Activated T-helper 1 cell treated with Interleukin-2 at 50 U/mL for 16 hours (primary cell): ENCODE data around the gene C19orf25.
"Not testable (repeated sequence)": the region's sequence is repeated elsewhere in the genome, so short reads cannot be mapped to it uniquely, and the experiment has no call there.

ENCODE experiments used
- DNase-seq: peaks from one replicate; pipeline ENCODE4 v3.0.0-alpha.2; 2020; ENCODE audit warnings: low read depth

The C19orf25 gene

DNA sequence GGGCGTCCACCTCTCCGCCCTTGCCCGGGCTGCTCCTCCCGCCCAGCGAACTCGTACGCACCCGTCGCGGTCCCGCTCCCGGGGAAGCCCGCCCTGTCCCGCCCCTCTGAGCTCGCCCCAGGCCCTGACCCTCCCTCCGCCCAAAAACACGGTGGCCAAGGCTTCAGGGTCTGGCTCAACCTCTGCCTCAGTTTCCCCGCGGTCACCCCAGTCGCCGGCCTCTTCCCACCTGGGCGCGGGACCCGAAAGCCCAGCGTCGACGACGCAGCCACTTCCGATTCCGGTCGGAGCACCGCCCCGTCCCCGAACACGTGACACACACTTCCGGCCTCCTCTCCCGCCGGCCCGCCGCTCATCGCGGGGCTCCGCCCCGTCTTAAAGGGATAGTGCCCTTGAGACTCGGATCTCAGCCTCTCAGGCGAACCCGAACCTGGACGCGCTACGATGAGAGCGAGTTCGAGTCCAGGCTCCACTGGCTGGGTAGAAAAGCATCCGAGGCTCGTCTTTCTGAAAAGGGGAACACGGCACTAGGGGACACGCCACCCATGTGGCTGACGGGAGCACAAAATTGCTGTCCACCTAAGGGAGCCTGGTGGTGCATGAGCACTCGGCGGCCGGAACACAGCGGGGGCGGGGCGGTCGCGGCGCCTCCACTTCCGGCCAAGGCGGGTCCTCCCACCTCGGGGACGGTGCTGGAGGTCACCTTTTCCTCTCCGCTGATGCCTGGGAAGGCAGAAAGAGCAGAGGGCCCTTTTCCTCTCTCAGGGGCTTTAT is at the start of gene C19orf25:
Gene C19orf25 (minus strand): TSS at position 282 of the 774 bp plus-strand sequence. CDS start 312 bp downstream, outside the sequence.
- DNase-seq = peak; percentile 86

DNA sequence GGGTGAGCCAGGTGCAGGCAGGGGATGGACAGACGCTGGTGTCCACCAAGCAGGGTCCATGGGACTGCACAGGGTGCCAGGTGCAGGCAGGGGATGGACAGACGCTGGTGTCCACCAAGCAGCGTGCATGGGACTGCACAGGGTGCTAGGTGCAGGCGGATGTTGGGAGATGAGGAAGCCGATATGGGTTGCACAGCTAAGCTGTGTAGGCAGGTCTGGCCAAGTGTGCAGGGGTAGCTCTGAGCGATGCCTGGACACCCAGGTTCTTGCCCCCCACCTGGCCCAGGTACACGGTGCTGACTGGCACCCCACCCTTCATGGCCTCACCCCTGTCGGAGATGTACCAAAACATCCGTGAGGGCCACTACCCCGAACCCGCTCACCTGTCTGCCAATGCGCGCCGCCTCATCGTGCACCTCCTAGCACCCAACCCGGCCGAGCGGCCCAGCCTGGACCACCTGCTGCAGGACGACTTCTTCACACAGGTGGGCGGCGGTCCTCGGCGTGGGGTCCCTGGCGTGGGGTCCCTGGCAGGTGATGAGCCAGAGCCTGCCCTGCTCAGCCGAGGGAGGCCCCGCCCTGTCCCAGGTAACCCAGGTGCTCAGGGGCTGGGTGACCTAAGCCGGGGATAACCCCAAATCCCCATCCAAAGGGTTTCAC is 48.8 kb upstream of the C19orf25 start:
- no peak for DNase-seq

DNA sequence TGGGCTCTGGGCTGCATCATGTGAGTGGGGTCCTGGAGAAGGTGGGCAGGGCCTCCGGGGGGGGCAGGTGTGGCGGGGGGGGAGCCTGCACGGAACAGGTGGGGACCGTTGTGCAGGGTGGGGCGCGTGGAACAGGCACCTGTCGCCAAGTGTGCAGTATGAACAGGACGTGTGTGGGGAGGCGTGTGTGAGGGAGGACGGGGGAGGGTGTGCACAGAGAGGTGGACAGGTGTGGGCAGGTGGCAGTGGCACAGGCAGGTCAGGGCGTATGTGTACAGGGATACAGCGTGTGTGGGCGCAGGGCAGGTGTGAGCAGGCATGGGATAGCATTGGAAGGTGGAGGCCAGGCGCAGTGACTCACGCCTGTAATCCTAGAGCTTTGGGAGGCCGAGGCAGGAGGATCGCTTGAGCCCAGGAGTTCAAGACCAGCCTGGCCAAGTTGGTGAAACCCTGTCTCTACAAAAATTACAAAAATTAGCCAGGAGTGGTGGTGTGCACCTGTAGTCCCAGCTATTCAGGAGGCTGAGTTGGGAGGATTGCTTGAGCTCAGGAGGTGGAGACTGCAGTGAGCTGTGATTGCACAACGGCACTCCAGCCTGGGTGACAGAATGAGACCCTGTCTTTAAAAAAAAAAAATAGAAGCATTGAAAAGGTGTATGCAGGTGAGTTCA is 48.1 kb upstream of the C19orf25 start:
- no peak for DNase-seq

DNA sequence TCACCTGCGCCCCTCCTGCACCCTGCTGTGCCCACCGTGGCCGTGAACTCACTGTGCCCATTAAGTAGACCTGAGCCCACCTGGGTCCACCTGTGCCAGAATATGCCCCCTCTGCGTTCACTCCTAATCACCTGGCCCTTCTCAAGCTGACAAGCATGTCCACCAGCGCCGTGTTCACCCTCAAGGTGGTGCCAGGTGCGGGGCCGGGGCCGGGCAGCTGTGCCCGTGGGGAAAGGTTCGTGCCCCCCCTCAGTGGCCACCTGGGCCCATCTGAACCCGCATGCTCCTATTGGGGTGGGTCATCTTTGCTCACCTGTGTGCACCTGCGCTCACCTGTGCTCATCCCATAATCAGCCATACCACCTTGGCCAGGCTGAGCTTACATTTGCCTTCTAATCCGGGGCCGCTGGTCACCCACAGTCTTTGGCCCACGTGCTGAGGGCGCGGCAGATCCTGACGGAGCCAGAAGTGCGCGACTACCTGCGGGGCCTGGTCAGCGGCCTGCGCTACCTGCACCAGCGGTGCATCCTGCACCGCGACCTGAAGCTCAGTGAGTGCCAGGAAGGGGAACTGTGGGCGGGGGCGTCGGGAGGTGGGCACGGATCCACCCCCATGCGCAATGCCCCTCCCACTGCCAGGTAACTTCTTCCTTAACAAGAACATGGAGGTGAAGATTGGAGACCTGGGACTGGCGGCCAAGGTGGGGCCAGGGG is 47.2 kb upstream of the C19orf25 start:
- DNase-seq = no peak

DNA sequence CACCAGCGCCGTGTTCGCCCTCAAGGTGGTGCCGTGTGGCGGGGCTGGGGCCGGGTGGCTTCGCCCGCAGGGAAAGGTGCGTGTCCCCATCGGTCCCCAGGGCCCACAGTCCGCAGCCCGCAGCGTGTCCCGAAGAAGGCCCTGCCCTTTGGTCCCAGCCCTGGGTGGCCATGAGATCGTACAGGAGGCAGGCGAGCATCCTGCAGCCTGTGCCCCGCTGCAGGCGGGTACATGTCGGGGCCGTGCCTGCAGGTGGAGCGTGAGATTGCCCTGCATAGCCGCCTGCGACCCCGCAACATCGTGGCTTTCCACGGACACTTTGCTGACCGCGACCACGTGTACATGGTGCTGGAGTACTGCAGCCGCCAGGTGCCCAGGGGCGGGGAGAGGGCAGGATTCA is 46.3 kb upstream of the C19orf25 start:
- DNase-seq = no peak

DNA sequence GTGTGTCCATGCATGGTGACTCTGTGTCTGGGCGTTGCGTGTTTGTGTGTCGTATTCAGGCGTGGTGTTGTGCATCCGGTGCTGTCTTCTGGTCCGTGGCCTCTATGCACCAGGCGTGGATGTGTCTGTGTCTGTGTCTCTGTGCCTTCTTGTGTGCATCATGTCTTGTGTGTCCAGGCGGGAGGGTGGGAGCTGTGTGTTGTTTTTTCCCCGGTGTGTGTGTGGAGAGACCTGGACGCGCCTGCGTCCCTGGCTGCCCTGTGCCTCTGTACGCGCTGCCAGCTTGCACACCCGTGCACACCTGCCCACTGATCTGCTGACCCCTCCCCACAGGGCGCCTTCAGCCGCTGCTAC is 45.9 kb upstream of the C19orf25 start:
- DNase-seq = no peak

DNA sequence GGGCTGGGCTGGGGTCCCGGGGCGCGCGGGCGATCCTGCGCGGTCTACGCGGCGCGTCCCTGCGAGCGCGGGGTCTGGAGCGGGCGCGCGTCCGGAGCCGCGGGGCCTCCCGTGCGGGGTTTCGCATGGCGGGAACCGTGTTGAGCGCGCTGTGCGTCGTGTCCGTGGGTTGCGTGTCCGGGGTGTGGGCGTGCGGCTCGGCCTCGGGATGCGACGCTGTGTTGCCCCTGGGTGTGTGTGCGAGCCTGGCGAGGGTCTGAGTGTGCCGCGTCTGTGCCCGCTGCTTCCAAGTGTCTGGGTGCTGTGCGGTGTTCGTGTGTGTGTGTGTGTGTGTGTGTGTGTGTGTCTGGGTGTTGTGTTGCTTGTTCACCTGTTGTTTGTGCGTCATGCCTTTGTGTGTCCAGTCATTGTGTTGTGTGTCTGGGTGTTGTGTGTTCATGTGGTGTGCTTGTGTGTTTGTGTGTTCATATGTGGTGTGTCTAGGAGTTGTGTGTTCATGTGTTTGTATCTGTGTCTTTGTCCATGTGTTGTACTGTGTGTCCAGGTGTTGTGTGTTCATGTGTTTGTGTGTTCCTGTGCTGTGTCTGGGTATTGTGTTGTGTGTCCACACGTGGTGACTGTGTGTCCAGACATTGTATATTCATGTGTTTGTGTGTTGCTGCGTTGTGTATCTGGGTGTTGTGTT is 45.4 kb upstream of the C19orf25 start:
- no peak for DNase-seq

DNA sequence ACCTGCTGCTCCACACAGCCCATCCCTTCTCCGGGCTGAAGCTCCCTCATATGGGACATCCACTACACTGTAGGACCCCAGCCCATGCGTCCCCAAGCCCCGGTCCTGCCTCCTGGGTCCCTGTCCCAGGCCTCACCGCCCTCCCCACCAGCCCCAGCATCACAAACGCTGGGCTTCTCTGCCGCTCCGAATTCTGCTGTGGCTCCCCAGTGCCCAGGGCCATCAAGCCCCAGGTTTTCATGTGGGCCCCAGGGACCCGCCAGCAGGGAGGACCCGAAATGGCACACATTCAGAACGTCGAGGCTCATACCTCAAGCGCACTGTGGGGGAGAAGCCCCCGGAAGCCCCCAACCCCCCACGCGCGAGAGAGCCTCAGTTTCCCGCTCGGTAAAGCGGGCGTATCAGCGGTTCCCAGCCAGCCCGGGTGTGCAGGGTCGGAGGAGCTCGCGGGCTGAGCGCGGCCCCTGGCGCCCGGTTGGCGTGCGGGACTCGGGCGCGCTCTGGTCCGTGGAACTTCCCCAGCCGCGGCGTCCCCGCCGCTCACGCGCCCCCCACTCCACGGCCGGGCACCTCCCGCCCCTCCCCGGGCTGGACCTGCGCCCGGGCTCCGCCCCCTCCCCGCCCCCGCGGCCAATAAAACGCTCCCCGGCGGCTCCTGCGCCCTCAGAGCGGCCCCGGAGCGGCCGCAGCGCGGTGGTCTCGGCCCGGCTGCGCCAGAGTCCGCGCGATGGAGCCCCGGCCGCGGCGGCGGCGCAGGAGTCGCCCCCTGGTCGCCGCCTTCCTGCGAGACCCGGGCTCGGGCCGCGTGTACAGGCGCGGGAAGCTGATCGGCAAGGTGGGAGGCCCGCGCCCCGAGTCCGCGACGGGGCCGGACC is 44.6 kb upstream of the C19orf25 start, which contains the start of gene PLK5:
Gene PLK5 (plus strand): TSS at position 666 of the 875 bp plus-strand sequence. CDS start 2,920 bp downstream, outside the sequence.
- no peak for DNase-seq

DNA sequence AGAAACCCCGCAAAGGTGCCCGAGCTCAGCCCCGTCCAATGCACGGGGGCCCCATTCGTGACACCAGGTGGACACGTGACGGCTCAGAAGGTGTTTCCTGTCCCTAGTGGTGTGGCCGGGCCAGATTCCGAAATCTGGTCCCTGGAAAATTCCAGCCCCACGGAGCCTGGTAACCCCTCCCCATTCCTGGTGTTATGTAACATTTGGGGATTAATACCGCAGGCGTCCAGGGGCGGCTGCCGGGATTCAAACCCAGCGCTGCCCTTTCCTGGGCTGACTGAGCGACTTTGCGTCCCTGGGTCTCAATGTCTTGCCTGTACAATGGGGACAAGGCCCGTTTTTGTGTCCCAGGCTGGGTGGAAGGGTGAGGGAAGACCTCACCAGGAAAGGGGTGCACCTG is 43.8 kb upstream of the C19orf25 start:
- DNase-seq = no peak

DNA sequence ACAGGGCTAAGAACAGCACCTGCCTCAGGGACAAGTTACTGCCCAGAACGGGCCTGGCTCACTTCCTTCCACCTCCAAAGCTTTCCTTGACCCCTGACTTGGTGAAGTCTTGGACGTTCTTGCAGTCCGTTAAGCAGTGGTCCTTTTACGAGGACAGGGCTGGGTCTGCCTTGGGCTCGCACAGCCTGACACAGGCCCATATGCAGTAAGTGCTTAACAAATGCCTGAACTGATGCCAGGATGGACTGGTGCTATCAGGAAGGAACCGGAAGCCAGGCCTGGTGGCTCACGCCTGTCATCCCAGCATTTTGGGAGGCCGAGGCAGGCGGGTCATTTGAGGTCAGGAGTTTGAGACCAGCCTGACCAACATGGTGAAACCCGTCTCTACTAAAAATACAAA is 43.0 kb upstream of the C19orf25 start:
- DNase-seq = no peak

DNA sequence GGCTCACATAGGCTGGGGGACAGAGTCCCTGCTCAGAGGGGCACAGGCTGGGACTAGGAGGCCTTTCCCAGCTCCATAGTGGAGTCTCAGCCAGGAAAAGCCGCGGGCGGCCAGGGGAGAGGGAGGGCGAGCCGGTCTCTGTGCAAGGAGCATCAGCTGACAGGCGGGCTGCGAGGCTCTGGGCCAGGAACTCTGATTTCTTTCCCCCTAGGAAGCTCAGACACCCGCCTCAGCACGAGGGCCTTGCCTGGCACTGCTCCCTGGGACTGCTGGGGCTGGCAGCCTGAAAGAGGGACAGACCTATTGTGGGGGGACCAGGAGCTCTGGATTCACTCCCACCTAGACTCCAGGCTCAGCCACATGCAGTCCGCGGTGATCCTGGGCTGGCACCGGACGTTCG is 42.6 kb upstream of the C19orf25 start:
- DNase-seq = no peak

DNA sequence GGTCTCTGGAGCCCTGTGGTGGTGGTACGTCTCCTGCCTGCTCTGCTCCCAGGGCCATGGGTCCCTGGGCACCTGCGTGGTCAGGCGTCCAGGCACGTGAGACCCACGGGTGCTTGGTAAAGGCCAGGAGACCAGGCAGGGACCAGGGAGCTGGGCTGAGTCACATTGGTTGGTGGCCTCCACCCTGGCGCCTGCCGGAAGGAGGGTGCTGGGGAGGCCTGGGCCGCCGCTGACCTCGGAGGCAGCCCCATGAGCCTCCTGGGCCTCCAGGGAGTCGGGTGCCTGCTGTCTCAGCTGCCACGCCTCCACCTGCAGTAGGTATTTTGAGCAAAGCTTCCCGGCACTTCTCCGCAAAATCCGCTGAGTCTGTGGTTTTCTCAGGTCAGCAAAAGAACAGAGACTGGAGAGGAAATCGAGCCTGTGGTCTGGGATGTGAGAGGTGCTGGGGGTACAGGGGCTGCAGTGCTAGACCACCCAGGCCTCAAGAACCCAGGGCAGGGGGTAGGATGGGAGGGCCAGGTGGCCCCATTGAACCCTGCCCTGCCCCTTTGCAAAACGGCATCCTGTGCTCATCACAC is 41.3 kb upstream of the C19orf25 start:
- DNase-seq = no peak

DNA sequence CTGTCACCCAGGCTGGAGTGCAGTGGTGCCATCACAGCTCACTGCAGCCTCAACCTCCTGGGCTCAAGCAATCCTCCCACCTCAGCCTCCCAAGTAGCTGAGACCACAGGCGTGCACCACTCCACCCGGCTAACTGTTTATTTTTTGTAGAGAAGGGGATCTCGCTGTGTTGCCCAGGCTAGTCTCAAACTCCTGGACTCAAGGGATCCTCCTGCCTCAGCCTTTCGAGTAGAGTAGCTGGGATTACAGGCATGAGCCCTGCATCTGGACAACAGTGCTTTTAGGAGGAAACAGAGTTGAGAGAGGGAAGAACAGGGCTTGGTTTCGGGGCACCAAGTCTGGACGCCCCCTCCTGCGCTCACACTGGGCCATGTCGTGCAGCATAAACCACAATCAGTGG is 40.8 kb upstream of the C19orf25 start:
- not testable (repeated sequence) for DNase-seq

DNA sequence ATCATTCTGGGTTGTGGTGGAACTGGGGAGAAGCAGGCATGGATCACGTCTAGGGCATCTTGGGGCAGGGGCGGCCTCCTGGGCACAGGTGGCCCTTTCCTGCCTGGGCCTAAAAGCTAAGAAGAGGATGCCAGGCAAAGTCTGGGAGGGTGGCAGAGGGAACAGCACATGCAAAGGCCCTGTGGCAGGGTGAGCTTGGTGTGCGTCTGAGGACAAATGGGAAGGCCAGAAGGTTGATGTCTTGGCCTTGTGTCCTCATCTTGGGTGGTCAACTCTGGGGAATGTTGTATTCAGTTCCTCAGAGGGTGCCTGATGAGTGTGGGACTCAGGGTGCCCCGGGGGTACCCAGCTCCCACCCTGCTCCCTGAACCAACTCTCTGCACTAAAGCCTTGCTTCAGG is 39.5 kb upstream of the C19orf25 start:
- no peak for DNase-seq

DNA sequence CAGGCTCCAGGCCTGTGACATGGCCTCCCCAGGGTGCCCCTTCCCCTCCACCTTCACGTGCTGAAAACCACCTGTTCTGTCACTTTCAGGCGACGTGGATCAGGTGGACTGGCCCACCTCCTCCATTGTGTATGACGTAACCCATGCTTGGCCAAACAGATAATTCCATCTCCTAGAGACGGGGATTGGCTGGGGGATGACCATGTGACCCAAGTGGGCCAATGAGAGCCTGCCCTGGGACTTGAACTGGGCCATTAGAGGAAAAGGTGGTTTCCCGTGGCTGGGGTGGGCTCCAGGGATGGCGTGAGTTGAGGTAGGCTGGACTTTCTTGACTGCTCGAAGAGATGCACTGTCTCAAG is 37.4 kb upstream of the C19orf25 start:
- DNase-seq = no peak

DNA sequence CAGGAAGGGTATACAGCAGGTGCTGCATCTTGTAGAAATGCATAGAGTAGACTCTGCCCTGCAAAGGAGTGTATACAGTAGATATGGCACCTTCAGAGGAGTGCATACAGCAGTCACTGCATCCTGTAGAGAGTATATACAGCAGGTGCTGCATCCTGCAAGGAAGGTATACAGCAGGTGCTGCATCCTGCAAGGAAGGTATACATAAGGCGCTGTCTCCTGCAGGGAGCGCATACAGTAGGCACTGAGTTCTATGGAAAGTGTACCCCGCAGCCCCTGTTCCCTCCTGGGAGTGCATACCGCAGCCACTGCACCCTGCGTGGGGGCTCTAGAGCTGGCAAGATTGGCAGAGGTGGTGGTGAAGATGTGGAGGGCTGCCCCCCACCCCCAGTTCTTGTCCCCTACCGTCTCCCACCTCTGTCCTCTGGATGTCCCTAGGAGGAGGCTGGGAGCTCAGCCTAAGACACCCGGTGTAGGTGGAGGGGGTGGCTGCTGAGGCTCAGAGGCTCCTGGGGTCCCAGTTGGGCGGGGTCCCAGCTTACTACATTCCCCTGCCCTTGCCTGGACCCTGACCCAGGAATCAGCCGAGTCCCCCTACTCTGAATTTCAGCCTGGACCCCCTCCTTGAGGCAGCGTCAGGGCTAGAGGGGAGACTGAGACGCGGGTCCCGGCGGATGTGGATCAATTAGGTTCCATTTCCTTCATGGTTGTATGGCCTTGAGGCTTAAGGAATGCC is 36.1 kb upstream of the C19orf25 start:
- DNase-seq = no peak

DNA sequence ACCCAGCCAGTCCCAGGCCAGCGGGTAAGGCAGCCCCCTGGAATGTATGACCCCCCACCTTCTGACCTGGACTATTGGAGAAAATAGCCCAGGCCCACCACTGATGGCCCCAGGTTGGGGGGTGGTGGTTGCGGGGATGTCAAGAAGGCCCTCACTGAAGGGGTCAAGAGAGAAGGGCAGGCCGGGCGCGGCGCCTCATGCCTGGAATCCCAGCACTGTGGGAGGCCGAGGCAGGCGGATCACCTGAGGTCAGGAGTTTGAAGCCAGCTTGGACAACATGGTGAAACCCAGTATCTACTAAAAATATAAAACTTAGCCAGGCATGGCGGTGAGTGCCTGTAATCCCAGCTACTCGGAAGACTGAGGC is 35.3 kb upstream of the C19orf25 start:
- DNase-seq = no peak

DNA sequence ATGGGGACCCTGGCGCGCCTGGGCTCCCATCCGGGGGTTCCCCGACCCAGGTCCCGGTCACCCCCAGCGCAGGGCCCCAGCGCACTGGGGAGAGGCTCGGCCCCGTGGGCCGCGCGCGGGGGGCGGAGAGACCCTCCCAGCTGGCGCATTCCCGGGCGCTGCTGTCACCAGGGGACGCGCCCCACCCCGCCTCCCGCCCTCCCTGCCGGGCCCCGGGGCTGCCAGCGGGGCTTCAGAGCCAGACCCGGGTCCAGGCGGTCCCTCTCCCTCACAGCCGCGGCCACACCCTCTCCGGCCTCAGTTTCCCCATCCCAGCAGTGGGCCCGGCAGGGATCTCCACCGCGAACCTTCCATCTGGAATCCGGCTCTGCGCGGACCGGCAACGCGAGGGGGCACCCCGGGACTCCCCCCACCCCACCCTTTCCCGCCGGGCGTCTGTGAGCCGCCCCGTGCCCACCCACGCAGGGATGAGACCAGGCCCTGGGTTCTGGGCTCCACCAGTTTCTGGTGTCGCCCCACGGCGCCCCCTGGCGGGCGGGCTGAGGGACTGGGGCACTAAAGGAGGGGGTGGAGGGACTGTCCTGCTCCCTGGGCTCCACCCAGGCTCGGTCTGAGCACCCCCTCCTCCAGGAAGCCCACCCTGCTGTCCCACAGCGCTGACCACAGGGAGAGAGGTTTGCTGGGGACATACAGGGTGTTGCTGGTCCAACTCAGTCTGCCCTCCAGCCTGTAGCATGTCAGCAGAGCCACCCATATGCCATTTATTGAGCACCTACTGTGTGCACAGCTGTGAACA is 34.7 kb upstream of the C19orf25 start:
- peak; percentile 53 for DNase-seq
